ENCODE measurements around the gene ZDHHC9. TPM values are rescaled to one million over a fixed set of nuclear protein-coding genes. Genes with fewer than 3 reads are reported as not detected.

The ZDHHC9 gene
- total RNA-seq, 1 donor from 2014 or later: 17.4 TPM

DNA sequence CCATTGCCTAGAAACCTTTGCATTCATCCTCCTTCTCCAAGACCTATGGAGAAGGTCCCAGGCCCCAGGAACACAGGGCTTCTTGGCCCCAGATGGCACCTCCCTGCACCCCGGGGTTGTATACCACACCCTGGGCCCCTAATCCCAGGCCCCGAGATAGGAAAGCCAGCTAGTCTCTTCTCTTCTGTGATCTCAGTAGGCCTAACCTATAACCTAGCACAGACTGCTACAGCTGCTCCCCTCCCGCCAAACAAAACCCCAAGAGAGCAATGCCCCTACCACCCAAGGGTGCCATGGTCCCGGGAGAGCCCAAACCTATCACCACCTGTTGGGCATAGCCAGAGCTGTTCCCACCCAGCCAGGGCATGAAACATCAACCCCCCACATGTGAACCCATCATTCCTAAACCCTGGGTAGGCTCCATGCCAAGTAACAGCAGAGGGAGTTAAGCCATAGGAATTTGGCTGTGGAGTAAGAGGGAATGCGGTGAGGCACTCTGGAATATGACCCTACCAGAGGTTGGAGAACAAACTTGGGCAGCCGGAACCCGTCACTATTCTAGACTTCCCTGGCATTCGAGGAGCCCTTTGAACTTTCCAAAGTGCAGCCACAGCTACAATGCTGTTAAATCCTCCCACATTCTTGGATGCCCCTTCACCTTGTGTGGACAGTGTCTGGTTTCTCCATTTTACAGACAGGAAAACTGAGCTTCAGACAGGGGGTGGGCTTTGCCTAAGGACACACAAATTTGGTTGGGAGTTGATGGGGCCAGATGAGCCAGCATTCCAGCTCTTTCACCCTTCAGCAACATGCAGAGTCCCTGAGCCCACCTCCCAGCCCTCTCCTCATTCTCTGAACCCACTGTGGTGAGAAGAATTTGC is 74.9 kb downstream of the ZDHHC9 start:
- DNase-seq (ENCODE audit: low read depth, low spot score): no peak

DNA sequence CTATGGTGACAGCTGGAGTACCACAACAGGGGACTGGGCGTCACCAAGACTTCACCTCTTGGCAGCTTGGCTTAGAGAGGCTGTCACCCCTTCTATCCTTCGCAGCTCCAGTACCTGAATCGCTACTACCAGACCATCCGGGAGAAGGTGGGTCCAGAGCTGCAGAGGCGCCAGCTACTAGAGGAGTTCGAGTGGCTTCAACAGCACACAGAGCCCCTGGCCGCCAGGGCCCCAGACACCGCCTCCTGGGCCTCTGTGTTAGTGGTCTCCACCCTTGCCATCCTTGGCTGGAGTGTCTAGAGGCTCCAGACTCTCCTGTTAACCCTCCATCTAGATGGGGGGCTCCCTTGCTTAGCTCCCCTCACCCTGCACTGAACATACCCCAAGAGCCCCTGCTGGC is 75.5 kb downstream of the ZDHHC9 start:
- DNase-seq (ENCODE audit: low read depth, low spot score): no peak

DNA sequence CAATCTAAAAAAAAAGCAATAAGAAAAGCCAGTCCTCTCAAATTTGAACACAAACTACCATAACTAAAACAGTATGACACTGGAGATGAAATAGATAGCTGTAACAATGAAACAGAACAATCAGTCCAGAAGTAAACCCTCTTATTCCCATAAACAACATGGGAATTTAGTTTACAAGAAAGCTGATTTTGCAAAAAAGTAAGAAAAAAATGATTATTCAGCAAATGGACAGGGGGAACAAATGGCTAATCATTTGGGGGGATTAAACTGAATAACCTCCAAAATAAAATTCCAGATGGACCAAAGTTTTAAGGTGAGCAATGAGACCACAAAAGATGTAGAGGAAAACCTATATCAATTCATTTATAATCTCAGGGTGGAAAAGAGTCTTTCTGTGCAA is 80.0 kb downstream of the ZDHHC9 start:
- DNase-seq (ENCODE audit: low read depth, low spot score): no peak

DNA sequence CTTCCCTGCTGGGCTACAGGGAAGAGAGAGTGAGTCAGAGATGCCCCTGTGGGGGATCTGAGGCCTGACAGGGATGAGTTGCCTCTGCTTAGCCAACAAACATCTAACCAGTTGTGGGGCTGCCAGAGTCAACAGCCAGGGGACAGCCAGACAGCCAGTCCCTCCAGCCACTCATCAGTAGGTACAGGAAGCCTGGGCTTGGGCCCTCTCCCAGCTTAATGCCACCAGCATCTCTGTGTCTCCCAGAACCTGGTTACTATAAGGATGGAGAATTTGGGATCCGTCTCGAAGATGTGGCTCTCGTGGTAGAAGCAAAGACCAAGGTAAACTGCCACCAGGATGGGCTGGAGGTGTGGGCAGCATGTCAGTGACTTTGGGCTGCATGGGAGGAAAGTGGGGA is 81.2 kb downstream of the ZDHHC9 start:
- no peak for DNase-seq (ENCODE audit: low read depth, low spot score)

DNA sequence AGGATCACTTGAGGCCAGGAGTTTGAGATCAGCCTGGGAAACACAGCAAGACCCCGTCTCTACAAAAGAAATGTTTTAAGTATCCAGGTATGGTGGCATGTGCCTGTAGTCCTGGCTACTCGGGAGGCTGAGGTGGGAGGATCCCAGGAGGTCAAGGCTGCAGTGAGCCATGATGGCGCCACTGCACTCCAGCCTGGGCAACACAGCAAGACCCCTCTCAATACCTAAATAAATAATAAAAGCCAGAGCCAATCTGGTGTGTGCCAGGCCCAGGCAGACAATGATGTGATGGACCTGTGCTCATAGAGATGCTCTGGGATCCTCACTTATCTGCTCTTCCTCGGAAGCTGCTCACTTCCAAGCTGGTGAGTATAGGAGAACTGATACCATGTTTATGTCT is 82.1 kb downstream of the ZDHHC9 start:
- no peak for DNase-seq (ENCODE audit: low read depth, low spot score)

DNA sequence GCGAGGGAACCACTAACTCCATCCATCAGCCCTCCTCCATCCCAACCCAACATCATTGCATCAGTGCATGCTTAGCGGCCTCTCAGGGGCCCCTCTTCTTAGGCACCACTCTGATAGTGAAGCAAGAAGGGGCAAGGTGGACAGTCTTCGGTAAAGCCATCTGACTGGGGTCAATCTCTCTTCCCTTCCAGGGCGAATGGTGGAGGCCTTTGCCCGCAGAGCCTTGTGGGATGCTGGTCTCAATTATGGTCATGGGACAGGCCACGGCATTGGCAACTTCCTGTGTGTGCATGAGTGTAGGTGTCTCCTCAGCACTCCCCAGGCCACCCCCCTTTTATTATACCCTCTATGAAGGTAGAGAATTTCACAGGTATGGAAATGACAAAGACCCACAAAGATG is 82.7 kb downstream of the ZDHHC9 start:
- DNase-seq (ENCODE audit: low read depth, low spot score): no peak

DNA sequence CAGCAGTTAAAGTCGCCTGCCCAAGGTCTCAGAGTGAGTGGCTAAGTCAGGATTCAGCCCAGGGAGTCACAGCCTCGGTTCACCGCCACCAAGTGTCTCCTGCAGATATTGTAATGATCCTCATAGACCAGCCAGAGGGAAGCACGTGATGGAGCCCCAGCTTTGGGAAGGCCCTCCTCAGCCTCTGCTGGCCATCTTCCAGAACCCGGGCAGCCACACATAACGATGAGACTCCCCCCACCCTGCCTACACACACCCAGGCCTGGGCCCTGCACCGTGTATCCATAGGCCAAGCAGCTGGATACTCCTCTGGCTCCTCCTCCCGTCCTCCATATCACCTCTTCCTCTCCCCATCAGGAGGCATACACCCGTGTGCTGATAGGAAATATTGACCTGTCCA is 83.5 kb downstream of the ZDHHC9 start:
- DNase-seq (ENCODE audit: low read depth, low spot score): no peak

DNA sequence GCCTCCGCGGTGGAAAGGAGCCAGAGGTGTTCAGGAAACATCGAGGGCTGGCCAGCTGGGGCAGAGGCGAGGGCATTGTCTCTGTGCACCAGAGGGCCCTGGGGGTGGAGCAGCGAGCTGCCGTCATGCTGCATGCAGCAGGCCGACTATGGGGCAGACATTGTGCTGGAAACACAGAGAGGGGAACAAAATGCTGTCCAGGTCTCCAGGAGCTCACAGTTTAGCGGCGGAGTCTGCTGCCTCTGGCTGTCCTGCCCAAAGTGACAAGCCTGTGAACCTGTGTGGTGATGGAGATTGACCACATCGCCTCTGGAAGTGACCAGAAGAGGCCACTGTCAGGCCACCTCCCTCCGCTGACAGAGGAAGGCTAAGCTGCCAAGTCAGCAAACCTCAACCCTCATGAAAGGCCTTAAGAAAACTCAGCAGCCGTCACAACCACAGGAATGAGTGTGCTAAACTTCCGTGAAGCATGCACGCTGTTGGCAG is 84.1 kb downstream of the ZDHHC9 start:
- no peak for DNase-seq (ENCODE audit: low read depth, low spot score)

DNA sequence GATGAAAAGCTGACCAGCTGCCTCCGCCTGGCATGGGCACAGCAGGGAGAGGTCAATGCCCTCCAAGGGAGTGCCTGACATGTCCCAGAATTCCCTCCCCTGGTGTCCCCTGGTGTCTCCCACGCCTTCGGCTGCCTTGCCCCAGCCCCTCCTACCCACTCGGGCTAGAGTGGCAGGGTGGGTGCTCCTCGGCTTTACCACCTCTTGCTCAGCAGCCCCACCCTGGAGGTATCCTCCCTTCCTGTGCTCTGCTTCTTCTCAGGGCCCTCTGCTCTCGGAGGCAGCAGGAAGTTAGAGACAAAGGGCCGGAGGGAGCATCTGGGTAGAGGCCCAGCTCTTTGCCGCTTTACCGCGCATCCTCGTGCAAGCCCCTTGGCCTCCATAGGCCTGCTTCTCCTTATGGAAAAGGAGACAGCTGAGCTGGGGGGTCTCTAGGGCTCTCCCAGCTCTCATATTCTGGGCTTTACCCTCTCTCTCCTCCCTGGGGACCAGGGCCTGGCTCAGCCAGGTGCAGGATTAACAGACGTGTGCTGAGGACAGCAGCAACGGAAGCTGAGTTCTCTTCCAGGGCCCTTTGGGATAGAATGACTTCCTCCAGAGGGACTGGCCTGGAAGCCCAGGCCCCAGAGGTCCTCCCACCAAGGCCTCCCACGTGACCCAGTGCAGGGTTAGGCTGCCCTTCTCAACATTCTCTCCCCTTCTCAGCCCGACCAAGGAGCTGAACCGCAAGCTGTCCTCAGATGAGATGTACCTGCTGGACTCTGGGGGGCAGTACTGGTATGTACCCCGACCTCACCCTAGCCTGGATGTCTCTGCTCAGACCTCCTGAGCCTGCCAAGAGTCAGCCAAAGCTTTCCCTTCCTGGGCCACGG is 87.7 kb downstream of the ZDHHC9 start:
- DNase-seq (ENCODE audit: low read depth, low spot score): no peak

DNA sequence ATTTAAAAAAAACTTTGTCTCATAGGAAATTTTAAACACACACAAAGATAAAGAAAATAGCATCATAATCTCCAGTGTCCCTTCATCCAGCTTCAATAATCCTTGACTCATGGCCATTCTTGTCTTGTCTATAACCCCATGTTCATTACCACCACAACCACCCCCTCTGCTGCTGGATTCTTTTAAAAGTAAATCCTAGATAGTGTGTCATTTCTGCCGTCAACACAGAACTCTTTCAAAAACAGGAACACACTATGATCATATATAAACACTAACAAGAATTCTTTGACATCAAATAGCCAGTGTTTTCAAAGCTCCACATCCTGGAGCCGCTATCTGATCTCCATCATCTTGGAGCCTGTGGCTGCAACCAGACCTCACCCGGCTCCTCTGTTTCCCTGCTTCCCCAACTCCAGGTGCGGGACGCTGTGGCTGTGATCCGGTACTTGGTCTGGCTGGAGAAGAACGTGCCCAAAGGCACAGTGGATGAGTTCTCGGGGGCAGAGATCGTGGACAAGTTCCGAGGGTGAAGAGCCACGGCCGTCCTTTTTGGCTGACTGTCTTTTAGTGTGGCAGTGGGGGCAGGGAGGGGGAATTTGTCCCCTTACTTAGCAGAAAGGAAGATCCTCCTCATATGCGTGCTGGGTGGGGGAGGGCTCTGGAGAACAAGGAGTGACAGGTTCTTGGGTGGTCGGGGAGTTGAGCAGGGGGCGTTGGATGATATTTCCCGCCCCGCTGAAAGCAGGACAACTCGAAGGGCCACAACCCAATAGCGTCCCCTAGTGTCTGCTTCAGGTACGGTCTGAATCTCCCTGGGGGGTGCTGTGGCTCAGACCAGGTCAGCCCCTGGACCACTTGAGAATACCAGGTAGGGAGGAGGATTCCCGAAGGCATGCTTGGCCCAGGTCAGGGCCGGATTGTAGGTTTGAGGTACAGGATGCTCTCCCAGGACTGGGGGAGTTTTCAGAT is 89.3 kb downstream of the ZDHHC9 start:
- no peak for DNase-seq (ENCODE audit: low read depth, low spot score)

Other genes with a start within 250 kb of the ZDHHC9 start
- gene APLN, start 188.9 kb downstream of the ZDHHC9 start, total RNA-seq: 83.9 and 224 TPM in 2 replicates
- gene XPNPEP2, start 104.9 kb downstream of the ZDHHC9 start, total RNA-seq: not detected in 2 replicates
- not detected in 2 replicates for gene SASH3, start 63.9 kb downstream of the ZDHHC9 start, total RNA-seq
- 23.5 and 30.0 TPM in 2 replicates for gene UTP14A, start 62.3 kb upstream of the ZDHHC9 start, total RNA-seq
- 1.4 and 2.0 TPM in 2 replicates for gene BCORL1, start 138.7 kb upstream of the ZDHHC9 start, total RNA-seq